ENCODE results near the gene COA6. TPM values are rescaled to one million over a fixed set of nuclear protein-coding genes. Genes with fewer than 3 reads are reported as not detected.
A peak's percentile ranks its signal among the peaks of the same experiment; 100 is the strongest.
"Not testable (repeated sequence)": the region's sequence is repeated elsewhere in the genome, so short reads cannot be mapped to it uniquely, and the experiment has no call there.

COA6 gene
- total and polyA plus RNA-seq, 4 experiments from 2014 or later: 18.5 to 55.3 (median 37.0) TPM

DNA sequence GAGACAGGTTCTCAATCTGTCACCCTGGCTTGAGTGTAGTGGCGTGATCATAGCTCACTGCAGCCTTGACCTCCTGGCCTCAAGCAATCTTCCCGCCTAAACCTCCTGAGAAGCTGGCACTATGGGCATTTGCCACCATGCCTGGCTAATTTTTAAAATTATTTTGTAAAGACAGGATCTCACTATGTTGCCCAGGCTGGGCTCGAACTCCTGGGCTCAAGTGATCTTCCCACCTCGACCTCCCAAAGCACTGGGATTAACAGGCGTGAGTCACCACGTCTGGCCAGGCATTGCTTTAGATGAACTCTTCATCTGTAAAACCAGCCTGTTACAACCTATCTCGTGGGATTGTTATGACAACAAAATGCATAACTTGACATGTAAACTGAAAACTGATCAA is 2.4 kb downstream of the COA6 start:
- H3K36me3 ChIP-seq (ENCODE audit: insufficient read depth, low read length): peaks cover 24% of the 10 kb centered on the region

DNA sequence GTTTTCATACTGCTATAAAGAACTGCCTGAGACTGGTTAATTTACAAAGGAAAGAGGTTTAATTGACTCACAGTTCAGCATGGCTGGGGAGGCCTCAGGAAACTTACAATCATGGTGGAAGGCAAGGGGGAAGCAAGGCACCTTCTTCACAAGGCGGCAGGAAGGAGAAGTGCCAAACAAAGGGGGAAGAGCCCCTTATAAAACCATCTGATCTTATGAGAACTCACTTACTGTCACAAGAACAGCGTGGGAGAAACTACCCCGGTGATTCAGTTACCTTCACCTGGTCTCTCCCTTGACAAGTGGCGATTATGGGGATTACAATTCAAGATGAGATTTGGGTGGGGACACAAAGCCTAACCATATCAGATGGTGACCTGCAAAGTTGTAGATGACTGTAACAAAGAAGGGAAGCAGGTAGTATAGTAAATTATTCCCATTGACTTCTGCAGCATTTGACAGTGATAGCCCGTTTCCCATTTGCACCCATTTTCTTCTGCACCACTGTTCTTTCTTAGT is 6.4 kb downstream of the COA6 start:
- Mint-ChIP-seq H3K27ac (peak overlapping the region in 3 of 7 donors; percentile 9 to 86 (median 77)), H3K4me1 (peaks cover 23 to 54% (median 31%) of the 10 kb centered on the region in 4 donors), H3K36me3 (peaks cover 60 to 65% of the 10 kb centered on the region in 2 donors)
- peaks cover 24% of the 10 kb centered on the region for H3K36me3 ChIP-seq (ENCODE audit: insufficient read depth, low read length)
- peaks cover 20% of the 10 kb centered on the region for H3K4me1 ChIP-seq (ENCODE audit: insufficient read depth, low read length)
- H3K27me3 Mint-ChIP-seq; H3K4me3 Mint-ChIP-seq; H3K27me3 ChIP-seq (ENCODE audit: insufficient read depth, low read length); CTCF ChIA-PET (ENCODE audit: partially characterized antibody); POLR2A ChIA-PET (ENCODE audit: partially characterized antibody); H3K27ac ChIP-seq (ENCODE audit: low read depth, low read length); DNase-seq; H3K4me3 ChIP-seq (ENCODE audit: low read length in 2 of 2); H3K9me3 Mint-ChIP-seq; intact Hi-C loops (cut with micrococcal nuclease); H3K9me3 ChIP-seq (ENCODE audit: control insufficient read depth in 1 of 2, low read length in 2 of 2): not testable (repeated sequence)

More for the DNA sequence above, 2.4 kb downstream of the COA6 start:
- peaks cover 34 to 72% (median 47%) of the 10 kb centered on the region in 4 donors for H3K4me1 Mint-ChIP-seq
- H3K9me3 Mint-ChIP-seq: no peaks in the 10 kb centered on the region
- Histone ChIP-seq H3K27me3 (ENCODE audit: insufficient read depth, low read length) (no peaks in the 10 kb centered on the region), H3K9me3 (ENCODE audit: control insufficient read depth in 1 of 2, low read length in 2 of 2) (no peaks in the 10 kb centered on the region), H3K4me3 (ENCODE audit: low read length in 2 of 2) (no peak overlapping the region), H3K27ac (ENCODE audit: low read depth, low read length) (no peak overlapping the region), H3K4me1 (ENCODE audit: insufficient read depth, low read length) (peaks cover 40% of the 10 kb centered on the region)
- H3K36me3 Mint-ChIP-seq: peaks cover 40 to 62% of the 10 kb centered on the region in 2 donors
- H3K27me3 Mint-ChIP-seq: no peaks in the 10 kb centered on the region
- ChIA-PET POLR2A (ENCODE audit: partially characterized antibody) (interaction anchor here (3.6 to 4.9 kb wide), 2 partner anchors 8 to 31 kb away, joined by 17 to 101 read pairs; no protein-coding TSS in a partner anchor), CTCF (ENCODE audit: partially characterized antibody) (interaction anchor here (1.6 to 3.4 kb wide), 2 partner anchors 34 to 66 kb away, joined by 4 to 17 read pairs; no protein-coding TSS in a partner anchor)
- H3K27ac Mint-ChIP-seq: peak overlapping the region in 5 of 7 donors; percentile 5 to 87 (median 23)
- peak overlapping the region in 3 of 8 donors; percentile 6 to 76 (median 19) for H3K4me3 Mint-ChIP-seq
- no peak for DNase-seq
- intact Hi-C loops (cut with micrococcal nuclease): no loop called here

DNA sequence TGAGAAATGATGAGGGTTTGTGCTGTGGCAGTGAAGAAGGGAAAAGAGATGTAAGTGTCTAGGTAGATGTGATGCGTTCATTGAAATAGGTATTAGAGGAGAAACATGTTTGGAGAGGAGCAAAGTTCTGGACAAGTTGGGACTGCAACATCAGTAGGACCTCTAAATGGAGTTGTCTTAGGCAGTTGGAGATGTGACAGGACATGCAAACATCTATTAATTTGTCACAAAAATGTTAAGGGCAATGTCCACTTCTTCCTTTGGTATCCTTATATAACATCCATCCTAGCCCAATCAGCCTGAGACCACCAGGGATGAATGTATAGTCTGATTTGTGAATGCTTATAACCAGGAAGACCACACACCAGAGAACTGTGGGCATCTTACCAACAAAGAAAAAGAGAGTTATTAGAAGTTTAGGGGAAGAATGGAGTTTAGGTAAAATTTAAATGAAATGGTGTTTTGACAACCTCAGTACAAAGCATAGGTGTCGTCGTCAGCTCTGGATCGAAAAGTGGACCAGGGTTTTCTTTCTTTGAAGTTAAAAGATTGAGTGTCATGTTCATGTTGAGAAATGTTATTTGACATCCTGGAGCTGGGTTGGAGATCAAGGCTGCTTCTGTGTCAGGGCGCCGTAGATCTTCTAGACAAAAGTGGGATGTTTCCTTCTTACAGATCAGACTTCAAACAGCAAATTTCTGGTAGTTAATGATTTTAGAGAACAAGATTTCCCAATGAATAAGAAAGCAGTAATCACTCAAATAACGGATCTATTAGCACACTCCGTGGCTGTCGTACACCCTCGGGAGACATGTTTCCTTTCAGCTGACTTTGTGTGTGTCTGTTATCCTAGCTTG is 8.7 kb downstream of the COA6 start:
- Histone ChIP-seq H3K4me3 (ENCODE audit: low read length in 2 of 2) (no peak overlapping the region), H3K9me3 (ENCODE audit: control insufficient read depth in 1 of 2, low read length in 2 of 2) (no peaks in the 10 kb centered on the region), H3K27ac (ENCODE audit: low read depth, low read length) (no peak overlapping the region), H3K27me3 (ENCODE audit: insufficient read depth, low read length) (no peaks in the 10 kb centered on the region), H3K36me3 (ENCODE audit: insufficient read depth, low read length) (peaks cover 14% of the 10 kb centered on the region), H3K4me1 (ENCODE audit: insufficient read depth, low read length) (no peaks in the 10 kb centered on the region)
- intact Hi-C loops (cut with micrococcal nuclease): no loop called here
- peak overlapping the region in 5 of 7 donors; percentile 2 to 51 (median 30) for H3K27ac Mint-ChIP-seq
- H3K36me3 Mint-ChIP-seq: peaks cover 55 to 65% of the 10 kb centered on the region in 2 donors
- DNase-seq: no peak
- no peaks in the 10 kb centered on the region for H3K9me3 Mint-ChIP-seq
- ChIA-PET POLR2A (ENCODE audit: partially characterized antibody) (interaction anchor here (2.8 kb wide), 1 partner anchor 8 kb away, joined by 17 read pairs; the partner anchor contains the start of gene COA6), CTCF (ENCODE audit: partially characterized antibody) (no interaction called here)
- H3K27me3 Mint-ChIP-seq: no peaks in the 10 kb centered on the region
- H3K4me3 Mint-ChIP-seq: no peak overlapping the region
- peaks cover 22 to 48% (median 28%) of the 10 kb centered on the region in 4 donors for H3K4me1 Mint-ChIP-seq

DNA sequence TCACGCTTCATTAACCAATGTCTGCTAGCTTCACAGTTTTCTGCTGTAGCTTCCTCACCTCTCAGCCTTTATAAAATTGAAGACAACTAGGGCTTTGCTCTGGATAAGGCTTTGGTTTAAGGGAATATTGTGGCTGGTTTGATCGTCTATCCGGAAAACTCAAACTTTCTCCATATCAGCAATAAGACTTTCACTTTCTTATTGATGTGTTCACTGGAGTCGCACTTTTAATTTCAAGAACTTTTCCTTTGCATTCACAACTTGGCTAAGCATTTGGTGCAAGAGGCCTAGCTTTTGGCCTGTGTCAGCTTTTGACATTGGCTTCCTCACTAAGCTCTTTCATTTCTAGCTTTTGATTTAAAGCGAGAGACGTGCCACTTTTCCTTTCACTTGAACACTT is 12.9 kb downstream of the COA6 start:
- H3K27me3 ChIP-seq (ENCODE audit: insufficient read depth, low read length): no peaks in the 10 kb centered on the region
- no peaks in the 10 kb centered on the region for H3K9me3 ChIP-seq (ENCODE audit: control insufficient read depth in 1 of 2, low read length in 2 of 2)
- H3K9me3 Mint-ChIP-seq: no peaks in the 10 kb centered on the region
- peak overlapping the region; percentile 7 to 70 (median 52) for H3K4me3 Mint-ChIP-seq
- H3K27me3 Mint-ChIP-seq: no peaks in the 10 kb centered on the region
- H3K4me3 ChIP-seq (ENCODE audit: low read length in 2 of 2): no peak overlapping the region
- CTCF ChIA-PET (ENCODE audit: partially characterized antibody): interaction anchor here (0.9 to 1.4 kb wide), 3 partner anchors 12 to 59 kb away, joined by 3 read pairs; no protein-coding TSS in a partner anchor
- peaks cover 4% of the 10 kb centered on the region for H3K36me3 ChIP-seq (ENCODE audit: insufficient read depth, low read length)
- intact Hi-C loops (cut with micrococcal nuclease): no loop called here
- peaks cover 14 to 23% (median 17%) of the 10 kb centered on the region in 4 donors for H3K4me1 Mint-ChIP-seq
- POLR2A ChIA-PET (ENCODE audit: partially characterized antibody): interaction anchor here (0.9 to 1.8 kb wide), 3 partner anchors 13 to 22 kb away, joined by 3 to 14 read pairs (median 4); partner anchors contain the start of gene COA6
- no peaks in the 10 kb centered on the region for H3K4me1 ChIP-seq (ENCODE audit: insufficient read depth, low read length)
- DNase-seq: no peak
- peaks cover 34 to 42% of the 10 kb centered on the region in 2 donors for H3K36me3 Mint-ChIP-seq
- H3K27ac Mint-ChIP-seq: peak overlapping the region; percentile 44 to 93 (median 76)
- no peak overlapping the region for H3K27ac ChIP-seq (ENCODE audit: low read depth, low read length)

DNA sequence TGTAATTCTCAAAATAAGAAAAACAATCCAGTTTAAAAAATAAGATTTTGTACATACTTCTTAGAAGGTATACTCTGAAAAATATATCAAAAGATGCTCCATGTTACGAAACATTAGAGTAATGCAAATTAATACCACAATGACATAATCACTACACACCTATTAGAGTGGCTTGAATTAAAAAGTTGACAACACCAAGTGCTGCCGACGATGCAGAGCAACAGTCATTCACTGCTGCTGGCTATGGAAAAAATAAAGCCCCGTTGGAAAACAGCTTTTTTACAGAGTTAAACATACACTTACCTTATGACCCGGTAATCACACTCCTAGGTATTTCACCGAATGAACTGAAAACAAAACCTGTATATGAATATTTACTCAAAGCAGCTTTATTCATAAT is 14.8 kb downstream of the COA6 start:
- Mint-ChIP-seq H3K36me3 (peaks cover 26 to 34% of the 10 kb centered on the region in 2 donors), H3K4me1 (peaks cover 9 to 15% (median 12%) of the 10 kb centered on the region in 4 donors), H3K27ac (no peak overlapping the region), H3K4me3 (no peak overlapping the region), H3K27me3 (no peaks in the 10 kb centered on the region), H3K9me3 (no peaks in the 10 kb centered on the region)
- no peak for DNase-seq
- Histone ChIP-seq H3K4me1 (ENCODE audit: insufficient read depth, low read length) (no peaks in the 10 kb centered on the region), H3K27me3 (ENCODE audit: insufficient read depth, low read length) (no peaks in the 10 kb centered on the region), H3K36me3 (ENCODE audit: insufficient read depth, low read length) (peaks cover 4% of the 10 kb centered on the region), H3K9me3 (ENCODE audit: control insufficient read depth in 1 of 2, low read length in 2 of 2) (no peaks in the 10 kb centered on the region), H3K27ac (ENCODE audit: low read depth, low read length) (no peak overlapping the region), H3K4me3 (ENCODE audit: low read length in 2 of 2) (no peak overlapping the region)
- intact Hi-C loops (cut with micrococcal nuclease): no loop called here
- CTCF ChIA-PET (ENCODE audit: partially characterized antibody): interaction anchor here (0.9 kb wide), 1 partner anchor 21 kb away, joined by 3 read pairs; no protein-coding TSS in a partner anchor
- POLR2A ChIA-PET (ENCODE audit: partially characterized antibody): interaction anchor here (0.9 to 1.3 kb wide), 2 partner anchors 10 to 14 kb away, joined by 3 to 5 read pairs; partner anchors contain the start of gene COA6

DNA sequence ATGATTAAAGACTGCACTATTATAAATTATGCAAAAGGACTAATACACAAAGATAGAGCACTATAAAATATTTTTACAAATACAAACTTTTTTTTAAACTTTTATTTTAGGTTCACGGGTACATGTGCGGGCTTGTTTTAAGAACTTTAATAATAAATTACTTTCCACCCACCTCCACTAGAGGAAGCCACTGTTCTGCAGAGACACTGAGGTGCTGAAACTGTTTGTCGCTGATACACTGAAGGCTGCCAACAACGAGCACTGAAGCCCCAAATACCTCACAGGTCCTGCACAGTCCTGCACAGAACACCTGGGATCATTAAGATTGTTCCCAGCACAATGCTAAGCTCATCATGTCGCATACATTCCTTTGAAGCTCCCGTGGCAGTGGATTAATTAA is 19.9 kb downstream of the COA6 start:
- ChIA-PET CTCF (ENCODE audit: partially characterized antibody) (interaction anchor here (0.8 to 2.6 kb wide), 4 partner anchors 9 to 67 kb away, joined by 3 to 18 read pairs (median 6); no protein-coding TSS in a partner anchor), POLR2A (ENCODE audit: partially characterized antibody) (interaction anchor here (2.6 kb wide), 1 partner anchor 20 kb away, joined by 9 read pairs; the partner anchor contains the start of gene COA6)
- H3K4me1 Mint-ChIP-seq: peaks cover 4 to 14% (median 7%) of the 10 kb centered on the region in 4 donors
- no peaks in the 10 kb centered on the region for H3K9me3 Mint-ChIP-seq
- Histone ChIP-seq H3K4me3 (ENCODE audit: low read length in 2 of 2) (no peak overlapping the region), H3K27ac (ENCODE audit: low read depth, low read length) (no peak overlapping the region), H3K27me3 (ENCODE audit: insufficient read depth, low read length) (no peaks in the 10 kb centered on the region), H3K36me3 (ENCODE audit: insufficient read depth, low read length) (peaks cover 4% of the 10 kb centered on the region), H3K4me1 (ENCODE audit: insufficient read depth, low read length) (no peaks in the 10 kb centered on the region), H3K9me3 (ENCODE audit: control insufficient read depth in 1 of 2, low read length in 2 of 2) (no peaks in the 10 kb centered on the region)
- no peaks in the 10 kb centered on the region for H3K27me3 Mint-ChIP-seq
- intact Hi-C loops (cut with micrococcal nuclease): loop anchor here (1.0 kb wide), 1 partner anchor 16 kb away; no protein-coding TSS in a partner anchor
- no peak overlapping the region for H3K4me3 Mint-ChIP-seq
- H3K27ac Mint-ChIP-seq: peak overlapping the region in 5 of 7 donors; percentile 22 to 70 (median 57)
- peak in 1 of 5 donors; percentile 9 for DNase-seq
- peaks cover 24 to 27% of the 10 kb centered on the region in 2 donors for H3K36me3 Mint-ChIP-seq
